ENCODE data around the gene CSF1R.

CSF1R gene

GRCh38 chr5:150120617-150121447, 34.5 kb upstream of the CSF1R start:
- no peak for DNase-seq

GRCh38 chr5:150120062-150120441, 33.7 kb upstream of the CSF1R start:
- no peak for DNase-seq

DNA sequence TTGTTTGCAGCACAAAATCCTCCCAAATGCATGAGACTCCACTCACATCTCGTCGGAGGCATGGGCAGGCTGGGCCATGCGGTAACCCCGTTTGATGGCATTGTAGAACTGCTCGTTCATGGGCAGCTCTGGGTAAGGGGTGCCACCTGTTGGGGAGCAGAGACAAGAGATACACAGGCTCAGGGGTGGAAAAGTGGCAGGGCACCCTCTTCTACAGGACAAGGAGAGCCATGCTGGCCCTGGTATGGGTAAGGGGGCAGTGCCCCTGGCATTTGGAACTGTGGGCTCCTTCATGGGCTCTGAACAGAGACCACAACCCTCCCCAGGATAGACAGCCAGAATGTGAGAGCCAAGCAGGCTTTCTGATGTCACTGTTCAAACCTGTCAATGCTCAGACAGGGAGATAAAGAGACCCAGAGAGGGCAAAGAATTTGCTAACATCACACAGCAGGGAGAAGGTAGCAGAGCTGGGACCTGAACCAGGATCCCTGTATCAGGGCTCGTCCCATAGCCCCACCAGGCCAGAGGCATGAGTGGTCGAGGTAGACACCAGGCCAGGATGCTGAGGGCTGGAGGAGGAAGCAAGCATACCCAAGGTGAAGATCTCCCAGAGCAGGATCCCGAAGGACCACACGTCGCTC, 33.2 kb upstream of the CSF1R start:
- DNase-seq = no peak

DNA sequence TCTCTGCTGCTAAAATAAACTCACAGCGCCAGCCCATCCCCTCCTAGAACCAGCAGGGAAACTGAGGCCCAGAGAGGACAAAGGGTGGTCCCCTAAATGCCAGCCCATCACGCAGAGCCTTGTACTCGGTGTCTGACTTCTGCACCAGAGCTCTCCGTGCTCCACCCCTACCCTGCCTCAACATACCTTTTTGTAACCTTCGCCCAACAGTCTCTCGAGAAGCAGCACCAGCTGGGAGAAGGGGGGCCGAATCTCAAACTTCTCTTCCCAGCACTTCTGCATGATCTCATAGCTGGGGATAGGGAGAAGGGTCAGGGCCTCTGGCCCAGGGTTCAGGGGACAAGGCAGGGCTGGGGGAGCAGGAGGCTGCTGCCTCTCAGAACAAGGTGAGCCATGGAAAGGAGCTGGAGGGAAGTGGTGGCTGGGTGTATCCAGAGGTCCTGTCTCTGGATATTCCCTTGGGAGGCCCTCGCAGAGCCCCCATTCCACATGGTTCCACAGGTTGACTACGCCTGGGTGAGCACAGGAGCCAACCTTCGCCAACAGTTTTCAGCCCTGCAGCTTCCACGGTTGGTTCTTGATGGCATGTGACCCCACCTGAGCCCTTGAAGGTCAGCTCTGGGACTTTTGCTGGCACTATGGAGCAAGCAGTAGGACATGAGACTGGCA, 32.3 kb upstream of the CSF1R start:
- DNase-seq = no peak

DNA sequence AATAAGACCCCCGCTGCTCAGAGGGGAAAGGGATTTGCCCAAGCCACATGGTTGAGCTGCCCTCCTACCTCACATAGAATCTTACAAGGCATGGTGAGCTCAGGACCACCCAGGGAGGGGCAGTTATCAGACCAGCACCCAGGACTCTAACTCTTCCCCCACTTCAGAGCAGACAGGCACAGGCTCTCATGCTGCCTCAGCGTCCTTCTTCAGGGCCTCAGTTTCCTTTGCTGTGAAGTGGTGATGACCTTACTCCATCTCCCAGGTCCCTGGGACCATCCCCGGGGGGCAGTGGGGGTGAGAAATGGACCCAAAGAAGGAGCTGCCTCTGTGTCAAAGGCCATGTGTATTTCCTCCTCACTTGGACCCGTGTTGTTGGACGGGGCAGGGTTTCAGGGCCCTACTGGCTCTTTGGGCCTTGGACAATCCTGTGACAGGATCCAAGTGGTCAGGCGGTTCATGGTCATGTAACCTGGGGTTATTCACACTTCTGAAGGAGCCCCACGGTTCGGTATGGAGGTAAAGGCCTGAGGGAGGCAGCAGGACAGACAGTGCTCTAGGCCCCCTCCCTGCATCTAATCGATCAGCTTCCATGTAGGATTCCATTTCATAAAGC, 31.7 kb upstream of the CSF1R start:
- no peak for DNase-seq

DNA sequence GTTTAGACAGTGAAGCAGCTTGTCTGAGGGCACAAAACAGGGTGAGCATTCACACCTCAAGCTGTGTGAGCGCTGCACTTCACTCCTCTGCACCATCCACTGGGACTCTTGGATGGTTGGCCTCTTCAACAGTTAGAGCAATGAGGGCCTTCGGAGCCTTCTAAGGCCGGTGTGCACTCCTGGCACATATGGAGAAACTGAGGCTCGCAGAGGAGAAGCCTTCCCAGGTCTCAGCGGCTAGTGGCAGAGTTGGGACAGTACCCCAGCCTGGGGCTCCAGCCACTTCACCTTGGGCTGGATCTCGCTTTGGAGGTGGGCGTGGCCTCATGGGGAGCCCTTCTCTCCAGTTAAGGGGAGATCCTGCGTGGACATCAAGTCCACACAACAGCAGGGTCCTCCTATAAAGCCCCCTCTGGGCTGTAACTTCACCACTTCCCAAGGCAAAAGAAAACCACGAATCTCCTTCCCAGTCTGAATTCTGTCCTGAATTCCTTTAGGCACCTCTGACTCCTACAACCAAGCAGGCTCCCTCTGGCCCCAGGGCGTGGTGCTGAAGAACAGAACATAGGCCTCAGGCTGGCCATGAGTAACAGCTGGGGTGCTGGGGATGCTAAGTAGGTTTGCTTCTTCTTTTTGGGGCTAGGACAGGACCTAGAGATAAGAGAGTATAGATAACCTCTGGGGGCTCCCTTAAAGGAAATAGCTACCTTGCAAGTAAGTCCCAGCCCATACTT, 30.5 kb upstream of the CSF1R start:
- no peak for DNase-seq

GRCh38 chr5:150114773-150115408, 28.5 kb upstream of the CSF1R start:
- no peak for DNase-seq

DNA sequence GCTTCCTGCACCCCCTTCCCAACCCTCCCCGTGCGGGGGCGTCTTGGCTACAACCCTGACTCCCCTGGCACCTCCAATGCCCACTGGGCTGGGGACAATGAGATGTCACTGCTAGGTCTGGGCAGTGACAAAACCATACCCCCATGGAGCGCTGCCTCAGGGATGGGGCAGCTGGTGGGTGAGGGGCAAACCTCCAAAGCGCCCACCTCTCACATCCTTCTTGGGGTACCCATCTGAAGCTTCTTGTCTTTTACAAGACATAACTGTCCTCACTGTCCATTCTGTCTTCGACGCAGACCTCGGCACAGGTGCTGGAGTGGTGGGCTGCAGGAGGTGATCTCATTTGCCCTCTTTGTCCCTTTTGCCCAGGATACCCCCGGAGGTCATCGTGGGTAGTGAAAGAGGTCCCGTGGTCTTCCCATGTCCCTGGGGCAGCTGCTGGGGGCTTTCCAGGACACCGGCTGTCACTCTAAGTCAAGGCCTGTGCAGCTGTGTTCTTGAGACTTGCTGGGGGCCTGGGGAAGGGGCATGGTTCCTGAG, 27.8 kb upstream of the CSF1R start:
- no peak for DNase-seq

DNA sequence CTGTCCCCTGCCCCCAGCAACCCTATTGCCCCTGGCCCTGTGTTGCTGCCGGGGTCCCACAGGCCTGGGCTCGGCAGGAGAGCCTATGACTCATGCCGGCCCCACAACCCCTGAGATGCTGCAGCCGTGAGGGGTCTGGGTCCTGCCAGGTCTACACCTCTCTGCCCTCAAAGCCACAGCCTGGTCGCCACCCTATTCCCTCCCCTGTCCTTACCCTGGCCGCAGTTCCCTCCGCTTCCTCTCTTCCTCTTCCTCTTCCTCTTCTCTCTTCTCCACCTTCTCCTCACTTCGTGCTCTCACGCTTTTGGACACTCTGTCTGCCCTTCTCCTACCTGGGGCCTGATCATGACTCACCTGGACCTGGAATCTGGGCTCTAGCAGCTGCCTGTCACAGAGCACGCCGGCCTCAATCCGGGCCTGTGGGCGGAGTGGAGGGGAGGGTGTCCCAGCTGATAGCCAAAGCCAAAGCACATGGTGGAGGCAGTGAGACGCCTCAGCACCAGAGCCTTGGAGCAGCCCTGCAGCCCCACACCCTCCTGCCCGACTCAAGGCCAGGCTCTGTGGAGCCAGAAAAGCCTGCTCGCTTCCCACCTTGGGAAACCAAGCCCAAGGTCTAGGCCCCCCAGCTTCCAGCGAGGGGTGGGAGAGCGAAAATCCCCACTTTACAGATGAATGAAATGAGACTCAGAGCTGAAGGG, 26.8 kb upstream of the CSF1R start:
- DNase-seq = no peak

DNA sequence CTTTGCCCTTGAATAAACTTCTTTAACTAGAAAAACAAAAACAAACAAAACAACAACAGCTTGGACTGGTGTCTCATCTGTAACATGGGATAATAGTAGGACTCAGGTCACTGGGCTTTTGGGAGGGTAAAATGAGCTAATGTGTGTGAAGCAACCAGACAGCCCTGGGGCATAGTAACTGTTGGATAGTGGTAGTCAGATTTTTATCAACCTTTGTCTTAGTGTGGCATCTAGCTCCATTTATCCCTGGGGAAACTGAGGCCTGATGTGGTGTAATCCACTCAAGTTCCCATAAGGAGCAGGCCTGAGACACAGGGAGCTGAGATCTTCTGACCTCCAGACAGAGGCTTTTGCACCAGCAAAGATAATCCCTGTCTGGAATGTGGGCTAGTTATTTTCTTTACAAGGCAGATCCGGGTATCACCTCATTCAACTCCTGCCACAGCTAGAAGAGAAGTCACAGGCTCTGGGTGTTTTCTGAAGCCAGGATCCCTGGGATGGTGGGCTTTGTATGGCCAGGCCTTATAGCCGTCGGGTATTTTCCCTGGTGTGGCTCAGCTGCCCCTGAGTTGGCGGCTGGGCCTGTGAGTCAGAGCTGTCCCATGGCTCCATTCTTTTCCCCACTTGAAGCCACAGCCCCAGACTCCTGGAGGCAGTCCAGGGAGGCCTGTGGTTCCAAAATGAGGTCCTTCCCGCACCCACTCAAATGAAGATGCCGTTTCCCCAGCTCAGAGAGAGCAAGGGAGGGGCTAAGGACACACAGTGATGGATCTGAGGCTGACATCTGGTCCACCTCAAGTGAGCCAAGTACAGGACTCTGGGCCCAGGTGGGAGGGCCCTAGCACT, 26.1 kb upstream of the CSF1R start:
- no peak for DNase-seq

- DNase-seq = no peak
These were observed 24.8 kb upstream of the CSF1R start for GRCh38 chr5:150111122-150111521.

DNA sequence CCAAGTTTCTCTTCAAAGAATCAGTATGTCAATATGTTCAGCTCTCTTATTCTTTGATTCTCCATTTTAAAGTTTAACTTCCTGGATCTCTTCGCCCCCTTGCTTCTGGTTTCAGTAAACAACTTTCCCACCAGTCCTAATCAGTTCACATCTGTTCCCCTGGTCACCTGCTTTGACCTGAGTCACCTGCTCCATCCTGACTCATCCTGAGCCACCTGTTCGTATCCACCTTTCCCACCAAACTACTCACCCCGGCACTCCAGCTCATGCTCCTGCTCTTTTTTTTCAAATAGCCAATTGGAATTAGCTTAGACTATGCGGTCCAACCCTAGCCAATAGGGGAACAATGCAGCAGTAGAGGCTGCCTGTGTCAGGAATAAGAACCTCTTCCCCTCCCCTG, 23.6 kb upstream of the CSF1R start:
- DNase-seq = no peak

DNA sequence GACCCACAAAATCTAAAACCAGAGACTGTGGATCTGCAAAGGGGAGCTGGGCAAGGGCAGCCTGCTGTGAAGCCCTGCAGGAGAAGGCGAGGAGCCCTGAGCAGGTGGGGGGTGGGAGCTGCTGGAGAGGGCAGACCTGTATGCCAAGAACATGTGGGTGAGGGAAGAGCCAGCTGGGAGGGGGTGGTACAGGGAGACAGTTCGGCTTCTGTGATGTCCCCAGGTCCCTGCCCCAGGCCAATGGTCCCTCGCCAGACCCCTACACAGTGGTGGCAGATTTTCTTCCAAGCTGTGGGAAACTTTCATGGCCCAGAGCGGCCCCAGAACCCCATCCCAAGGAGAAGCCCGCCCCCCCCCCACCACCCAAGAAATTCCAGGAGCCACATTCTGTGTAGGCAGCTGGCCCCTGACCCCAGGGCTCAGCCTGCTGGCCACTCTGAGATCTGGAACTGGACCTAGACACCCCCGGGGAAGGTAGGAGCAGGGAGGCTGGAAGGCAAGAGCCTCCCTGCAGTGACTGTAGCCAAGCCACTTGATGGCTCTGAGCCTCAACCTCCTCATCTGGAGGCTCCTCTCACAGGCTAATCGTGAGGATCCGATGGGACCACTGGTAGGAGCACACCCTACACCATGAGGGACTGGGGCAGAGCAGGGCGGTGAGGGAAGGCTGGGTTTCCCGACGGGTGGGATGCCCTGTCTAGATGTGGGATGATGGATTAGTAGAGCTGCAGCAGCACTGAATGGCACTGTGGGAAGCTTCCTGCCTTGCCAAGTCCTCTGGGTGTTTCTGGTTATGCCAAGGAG, 22.6 kb upstream of the CSF1R start:
- no peak for DNase-seq

GRCh38 chr5:150107909-150108447, 21.6 kb upstream of the CSF1R start:
- no peak for DNase-seq

GRCh38 chr5:150106674-150107426, 20.5 kb upstream of the CSF1R start:
- DNase-seq = no peak

- DNase-seq = no peak
These were observed 19.7 kb upstream of the CSF1R start for GRCh38 chr5:150105928-150106615.

DNA sequence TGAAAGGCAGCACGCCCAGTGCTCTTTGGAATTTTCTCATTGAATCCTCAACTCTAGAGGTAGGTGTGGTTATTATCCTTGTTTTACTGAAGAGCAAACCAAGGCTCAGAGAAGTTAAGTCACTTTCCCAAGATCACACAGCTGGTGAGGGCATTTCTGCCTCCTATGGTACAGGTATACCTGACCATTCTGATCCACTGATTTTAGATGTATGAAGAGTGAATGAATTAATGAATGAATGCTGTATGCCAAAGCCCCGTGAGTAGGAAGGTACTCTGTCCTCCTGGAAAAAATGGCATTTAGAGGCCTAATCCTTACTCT, 18.2 kb upstream of the CSF1R start:
- no peak for DNase-seq
